ENCODE measurements around the gene TNNT2.

TNNT2 gene

GRCh38 chr1:201375169-201375568 lies 2.3 kb downstream of the TNNT2 start:
- DNase-seq: no peak

- DNase-seq: no peak
These were observed 3.1 kb downstream of the TNNT2 start for GRCh38 chr1:201374364-201374763.

GRCh38 chr1:201371792-201372191 lies 5.7 kb downstream of the TNNT2 start:
- DNase-seq: no peak

- no peak for DNase-seq
These were observed 6.2 kb downstream of the TNNT2 start for GRCh38 chr1:201371276-201371675.

- DNase-seq: no peak
These were observed 7.0 kb downstream of the TNNT2 start for GRCh38 chr1:201370500-201370899.

- no peak for DNase-seq
These were observed 8.3 kb downstream of the TNNT2 start for GRCh38 chr1:201369209-201369608.

GRCh38 chr1:201366696-201367095 lies 10.8 kb downstream of the TNNT2 start:
- no peak for DNase-seq

- DNase-seq: no peak
These were observed 12.2 kb downstream of the TNNT2 start for GRCh38 chr1:201365251-201365650.

- DNase-seq: no peak
These were observed 12.7 kb downstream of the TNNT2 start for GRCh38 chr1:201364808-201365105.

- no peak for DNase-seq
These were observed 14.0 kb downstream of the TNNT2 start for GRCh38 chr1:201363467-201363866.

GRCh38 chr1:201362906-201363305 lies 14.6 kb downstream of the TNNT2 start:
- no peak for DNase-seq

GRCh38 chr1:201361652-201362504 lies 15.6 kb downstream of the TNNT2 start:
- peak; percentile 36 for DNase-seq

GRCh38 chr1:201360901-201361651 lies 16.4 kb downstream of the TNNT2 start:
- no peak for DNase-seq

- no peak for DNase-seq
These were observed 17.0 kb downstream of the TNNT2 start for GRCh38 chr1:201360486-201360885.

- DNase-seq: no peak
These were observed 17.6 kb downstream of the TNNT2 start for GRCh38 chr1:201359873-201360210.

GRCh38 chr1:201359031-201359872 lies 18.2 kb downstream of the TNNT2 start:
- DNase-seq: no peak

- DNase-seq: no peak
These were observed 18.9 kb downstream of the TNNT2 start for GRCh38 chr1:201358596-201358995.

- DNase-seq: no peak
These were observed 19.7 kb downstream of the TNNT2 start for GRCh38 chr1:201357636-201358348.

GRCh38 chr1:201357211-201357610 lies 20.3 kb downstream of the TNNT2 start:
- no peak for DNase-seq

GRCh38 chr1:201356701-201357100 lies 20.8 kb downstream of the TNNT2 start:
- DNase-seq: no peak

- no peak for DNase-seq
These were observed 21.2 kb downstream of the TNNT2 start for GRCh38 chr1:201356236-201356635.

GRCh38 chr1:201355471-201355870 lies 22.0 kb downstream of the TNNT2 start:
- DNase-seq: no peak

- no peak for DNase-seq
These were observed 22.6 kb downstream of the TNNT2 start for GRCh38 chr1:201354901-201355295.

Data from NCI-H2171 (cell line).